Suprapubic skin (tissue), 4 donors: ENCODE results near the gene TSPEAR. TPM values are rescaled to one million over a fixed set of nuclear protein-coding genes. Genes with fewer than 3 reads are reported as not detected.
A peak's percentile ranks its signal among the peaks of the same experiment; 100 is the strongest.

Experiments
- DNase-seq, 2 donors: peaks; one replicate each; pipeline ENCODE4 v3.0.0-alpha.2; 2019; ENCODE audit warnings: low spot score in 2 of 2
- H3K27ac ChIP-seq: fragments of 200-600 bp; sonication (generic); one replicate; pipeline ENCODE4 v1.5.1; 2019
- H3K27me3 ChIP-seq: fragments of 200-600 bp; sonication (generic); one replicate; pipeline ENCODE4 v1.5.1; 2019
- H3K36me3 ChIP-seq: fragments of 200-600 bp; sonication (generic); one replicate; pipeline ENCODE4 v1.5.1; 2019
- H3K4me1 ChIP-seq: fragments of 200-600 bp; sonication (generic); one replicate; pipeline ENCODE4 v1.5.1; 2019
- H3K4me3 ChIP-seq: fragments of 200-600 bp; sonication (generic); one replicate; pipeline ENCODE4 v1.5.1; 2019; ENCODE audit warnings: mild to moderate bottlenecking
- H3K9me3 ChIP-seq: fragments of 200-600 bp; sonication (generic); one replicate; pipeline ENCODE4 v1.5.1; 2019
- EP300 ChIP-seq: sonication (generic); formaldehyde crosslinking; IDR thresholded peaks from one replicate; pipeline ENCODE4 v1.6.1; 2017; ENCODE audit warnings: antibody characterized with exemption
- POLR2A ChIP-seq, 2 donors: fragments of 450-650 bp; IDR thresholded peaks; one replicate each; pipeline ENCODE4 v1.6.1; 2017; ENCODE audit warnings: antibody characterized with exemption in 2 of 2, mild to moderate bottlenecking in 2 of 2, moderate library complexity in 2 of 2
- POLR2AphosphoS5 ChIP-seq, 3 donors: sonication (generic); formaldehyde crosslinking; IDR thresholded peaks; one replicate each; pipeline ENCODE4 v1.6.1; 2017; ENCODE audit warnings: antibody characterized with exemption in 3 of 3
- WGBS: methylation state at CpG from one replicate; pipeline ENCODE4 v1.1.5; 2018; 5-methylcytosine and 5-hydroxymethylcytosine counted together
- total RNA-seq, 4 donors: library from RNA; depleted of rRNA; stranded (reverse); fragments of >200 nt; gene quantifications; one replicate each; pipeline ENCODE4 v1.1.0, GENCODE V29; 2016
- TF ChIP-seq, protein P1 (sequence below), 2 donors: fragments of 200-600 bp in 1 of 2; fragments of 450-650 bp in 1 of 2; sonication (generic) in 1 of 2; IDR thresholded peaks; one replicate each; pipeline ENCODE4 v1.5.1; 2016 to 2019; ENCODE audit warnings: antibody characterized with exemption in 2 of 2, mild to moderate bottlenecking in 1 of 2, moderate library complexity in 1 of 2

Gene TSPEAR
- total RNA-seq, 4 donors from 2014 or later = 0.21 to 0.59 (median 0.32) TPM; not detected in 1

- Histone ChIP-seq H3K27ac (no peak overlapping the region), H3K4me3 (no peak overlapping the region), H3K9me3 (no peaks in the 10 kb centered on the region), H3K27me3 (peaks cover 48% of the 10 kb centered on the region), H3K4me1 (peaks cover 10% of the 10 kb centered on the region), H3K36me3 (no peaks in the 10 kb centered on the region)
- peak in 1 of 2 donors; percentile 77 for DNase-seq
- TF ChIP-seq, protein P1, sequence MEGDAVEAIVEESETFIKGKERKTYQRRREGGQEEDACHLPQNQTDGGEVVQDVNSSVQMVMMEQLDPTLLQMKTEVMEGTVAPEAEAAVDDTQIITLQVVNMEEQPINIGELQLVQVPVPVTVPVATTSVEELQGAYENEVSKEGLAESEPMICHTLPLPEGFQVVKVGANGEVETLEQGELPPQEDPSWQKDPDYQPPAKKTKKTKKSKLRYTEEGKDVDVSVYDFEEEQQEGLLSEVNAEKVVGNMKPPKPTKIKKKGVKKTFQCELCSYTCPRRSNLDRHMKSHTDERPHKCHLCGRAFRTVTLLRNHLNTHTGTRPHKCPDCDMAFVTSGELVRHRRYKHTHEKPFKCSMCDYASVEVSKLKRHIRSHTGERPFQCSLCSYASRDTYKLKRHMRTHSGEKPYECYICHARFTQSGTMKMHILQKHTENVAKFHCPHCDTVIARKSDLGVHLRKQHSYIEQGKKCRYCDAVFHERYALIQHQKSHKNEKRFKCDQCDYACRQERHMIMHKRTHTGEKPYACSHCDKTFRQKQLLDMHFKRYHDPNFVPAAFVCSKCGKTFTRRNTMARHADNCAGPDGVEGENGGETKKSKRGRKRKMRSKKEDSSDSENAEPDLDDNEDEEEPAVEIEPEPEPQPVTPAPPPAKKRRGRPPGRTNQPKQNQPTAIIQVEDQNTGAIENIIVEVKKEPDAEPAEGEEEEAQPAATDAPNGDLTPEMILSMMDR (IDR thresholded peaks at IDR 0.05) = no peak
- no peak for TF ChIP-seq POLR2AphosphoS5 (IDR thresholded peaks at IDR 0.05)
- TF ChIP-seq POLR2A (IDR thresholded peaks at IDR 0.05) = no peak
- TF ChIP-seq EP300 = no peak
- WGBS = 82% methylated on average over 16 of the region's 24 CpGs
These were observed 121.6 kb downstream of the TSPEAR start for GRCh38 chr21:44589586-44590305.

DNA sequence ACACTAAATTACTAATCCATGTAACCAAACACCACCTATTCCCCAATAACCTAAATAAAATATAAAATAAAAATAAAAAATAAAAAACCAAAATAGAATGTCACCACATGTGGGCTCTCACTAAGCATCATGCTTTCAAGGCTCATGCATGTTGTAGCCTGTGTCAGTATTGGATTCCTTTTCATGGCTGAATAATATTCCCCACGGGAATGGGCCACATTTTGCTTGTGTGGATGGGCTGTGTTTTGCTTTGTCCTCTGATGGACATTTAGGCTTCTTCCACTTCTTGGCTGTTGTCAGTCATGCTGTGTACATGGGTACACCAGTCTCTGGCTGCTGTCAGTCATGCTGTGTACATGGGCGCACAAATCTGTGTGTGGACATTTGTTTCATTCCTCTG, 122.3 kb downstream of the TSPEAR start:
- TF ChIP-seq, protein P1 (IDR thresholded peaks at IDR 0.05) = no peak
- TF ChIP-seq POLR2AphosphoS5 (IDR thresholded peaks at IDR 0.05) (no peak), POLR2A (IDR thresholded peaks at IDR 0.05) (no peak), EP300 (no peak)
- Histone ChIP-seq H3K27ac (no peak overlapping the region), H3K4me1 (peaks cover 10% of the 10 kb centered on the region), H3K9me3 (no peaks in the 10 kb centered on the region), H3K4me3 (no peak overlapping the region), H3K36me3 (no peaks in the 10 kb centered on the region), H3K27me3 (peaks cover 52% of the 10 kb centered on the region)
- 97% methylated on average over 2 of the region's 2 CpGs for WGBS
- no peak for DNase-seq

- Histone ChIP-seq H3K4me3 (no peak overlapping the region), H3K36me3 (no peaks in the 10 kb centered on the region), H3K9me3 (no peaks in the 10 kb centered on the region), H3K27me3 (peaks cover 43% of the 10 kb centered on the region), H3K27ac (no peak overlapping the region), H3K4me1 (no peaks in the 10 kb centered on the region)
- 67% methylated on average over 3 of the region's 3 CpGs for WGBS
- no peak for DNase-seq
- TF ChIP-seq POLR2A (IDR thresholded peaks at IDR 0.05) = no peak
- TF ChIP-seq POLR2AphosphoS5 (IDR thresholded peaks at IDR 0.05) = no peak
- TF ChIP-seq, protein P1 (IDR thresholded peaks at IDR 0.05) = no peak
- no peak for TF ChIP-seq EP300
These were observed 125.5 kb downstream of the TSPEAR start for GRCh38 chr21:44585892-44586291.

DNA sequence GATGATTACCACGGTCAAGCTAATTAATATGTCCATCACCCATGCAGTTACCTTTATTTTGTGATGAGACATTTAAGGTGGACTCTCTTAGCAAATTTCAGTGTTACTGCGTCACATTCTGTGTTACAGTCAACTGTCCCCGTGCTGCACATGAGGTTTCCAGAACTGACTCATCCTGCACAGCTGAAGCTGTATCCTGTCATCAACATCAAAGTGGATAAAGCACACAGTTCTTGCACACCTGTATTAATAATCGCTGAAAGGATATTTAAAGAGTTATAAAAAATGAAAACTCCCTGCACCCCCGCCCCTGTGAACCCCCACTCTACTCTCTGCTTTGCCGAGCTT, 127.6 kb downstream of the TSPEAR start:
- DNase-seq = no peak
- H3K9me3 ChIP-seq = no peaks in the 10 kb centered on the region
- no peaks in the 10 kb centered on the region for H3K36me3 ChIP-seq
- H3K27ac ChIP-seq = no peak overlapping the region
- H3K27me3 ChIP-seq = peaks cover 24% of the 10 kb centered on the region
- H3K4me1 ChIP-seq = peaks cover 4% of the 10 kb centered on the region
- TF ChIP-seq, protein P1 (IDR thresholded peaks at IDR 0.05) = no peak
- TF ChIP-seq POLR2AphosphoS5 (IDR thresholded peaks at IDR 0.05) = no peak
- TF ChIP-seq EP300 = no peak
- no peak for TF ChIP-seq POLR2A (IDR thresholded peaks at IDR 0.05)
- H3K4me3 ChIP-seq = no peak overlapping the region
- 51% methylated on average over 6 of the region's 6 CpGs for WGBS

- Histone ChIP-seq H3K27me3 (peaks cover 28% of the 10 kb centered on the region), H3K27ac (no peak overlapping the region), H3K4me1 (peaks cover 4% of the 10 kb centered on the region), H3K36me3 (no peaks in the 10 kb centered on the region), H3K4me3 (no peak overlapping the region), H3K9me3 (no peaks in the 10 kb centered on the region)
- peak in 1 of 2 donors; percentile 76 for DNase-seq
- TF ChIP-seq POLR2A (IDR thresholded peaks at IDR 0.05) (no peak), EP300 (no peak)
- WGBS = 22% methylated on average over 11 of the region's 11 CpGs
These were observed 128.1 kb downstream of the TSPEAR start for GRCh38 chr21:44583089-44583799.
